NOMO-1 treated with dmso at 0.1 percent for 144 hours (cell line): Measurements from ENCODE around the gene FAM174C.

Source experiments
- DNase-seq: peaks from one replicate; lab custom pipeline; 2025; ENCODE audit not compliant: unreplicated experiment; lab: John Stamatoyannopoulos, UW

The FAM174C gene

DNA sequence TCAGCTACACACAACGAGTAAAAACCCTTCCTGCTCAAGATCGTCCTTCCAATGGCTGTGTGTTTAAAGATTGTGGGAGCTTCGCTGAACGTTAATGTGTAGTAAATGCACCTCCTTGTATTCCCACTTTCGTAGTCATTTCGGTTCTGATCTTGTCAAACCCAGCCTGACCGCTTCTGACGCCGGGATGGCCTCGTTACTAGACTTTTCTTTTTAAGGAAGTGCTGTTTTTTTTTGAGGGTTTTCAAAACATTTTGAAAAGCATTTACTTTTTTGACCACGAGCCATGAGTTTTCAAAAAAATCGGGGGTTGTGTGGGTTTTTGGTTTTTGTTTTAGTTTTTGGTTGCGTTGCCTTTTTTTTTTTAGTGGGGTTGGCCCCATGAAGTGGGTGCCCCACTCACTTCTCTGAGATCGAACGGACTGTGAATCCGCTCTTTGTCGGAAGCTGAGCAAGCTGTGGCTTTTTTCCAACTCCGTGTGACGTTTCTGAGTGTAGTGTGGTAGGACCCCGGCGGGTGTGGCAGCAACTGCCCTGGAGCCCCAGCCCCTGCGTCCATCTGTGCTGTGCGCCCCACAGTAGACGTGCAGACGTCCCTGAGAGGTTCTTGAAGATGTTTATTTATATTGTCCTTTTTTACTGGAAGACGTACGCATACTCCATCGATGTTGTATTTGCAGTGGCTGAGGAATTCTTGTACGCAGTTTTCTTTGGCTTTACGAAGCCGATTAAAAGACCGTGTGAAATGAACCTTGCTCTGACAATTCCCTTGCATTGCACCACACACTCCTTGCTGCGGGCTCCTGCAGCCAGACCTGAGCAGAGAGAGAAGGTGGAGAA, 2.7 kb upstream of the FAM174C start:
- no peak for DNase-seq

DNA sequence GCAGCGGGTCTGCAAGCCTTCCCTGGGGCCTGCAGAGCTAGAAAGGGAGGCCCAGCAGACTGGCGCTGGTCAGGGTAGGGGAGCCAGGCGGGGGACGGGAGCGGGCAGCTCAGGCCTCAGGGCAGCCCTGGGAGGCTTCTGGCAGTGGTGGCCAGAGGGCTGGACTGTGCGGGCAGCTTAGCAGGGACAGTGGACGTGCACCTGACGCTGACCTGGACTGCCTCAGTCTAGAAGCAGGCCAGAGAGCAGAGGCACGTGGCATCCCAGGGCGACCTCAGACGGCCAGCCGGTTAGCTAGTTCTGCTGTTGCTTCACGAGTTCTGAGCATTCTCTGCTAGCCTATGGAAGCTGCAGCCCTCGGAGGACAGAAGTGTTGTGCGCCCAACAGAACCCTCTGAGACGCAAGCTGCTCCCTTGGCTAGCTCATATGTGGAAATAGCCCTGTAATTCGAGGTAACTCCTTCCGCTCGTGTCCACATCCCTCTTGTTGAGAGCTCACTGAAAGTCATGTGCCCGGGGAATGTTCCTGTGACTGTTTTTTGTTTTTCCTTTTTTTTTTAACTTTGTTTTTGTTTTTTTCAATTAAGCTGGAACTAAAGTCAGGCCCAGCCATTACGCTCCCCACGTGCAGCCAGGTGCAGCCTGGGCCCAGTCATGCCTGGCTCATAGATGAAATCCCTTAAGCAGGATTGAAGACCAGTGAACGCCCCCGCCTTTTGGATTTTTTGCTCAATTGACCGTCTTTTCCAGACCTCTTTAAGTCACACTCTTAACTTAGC, 1.9 kb upstream of the FAM174C start:
- no peak for DNase-seq

DNA sequence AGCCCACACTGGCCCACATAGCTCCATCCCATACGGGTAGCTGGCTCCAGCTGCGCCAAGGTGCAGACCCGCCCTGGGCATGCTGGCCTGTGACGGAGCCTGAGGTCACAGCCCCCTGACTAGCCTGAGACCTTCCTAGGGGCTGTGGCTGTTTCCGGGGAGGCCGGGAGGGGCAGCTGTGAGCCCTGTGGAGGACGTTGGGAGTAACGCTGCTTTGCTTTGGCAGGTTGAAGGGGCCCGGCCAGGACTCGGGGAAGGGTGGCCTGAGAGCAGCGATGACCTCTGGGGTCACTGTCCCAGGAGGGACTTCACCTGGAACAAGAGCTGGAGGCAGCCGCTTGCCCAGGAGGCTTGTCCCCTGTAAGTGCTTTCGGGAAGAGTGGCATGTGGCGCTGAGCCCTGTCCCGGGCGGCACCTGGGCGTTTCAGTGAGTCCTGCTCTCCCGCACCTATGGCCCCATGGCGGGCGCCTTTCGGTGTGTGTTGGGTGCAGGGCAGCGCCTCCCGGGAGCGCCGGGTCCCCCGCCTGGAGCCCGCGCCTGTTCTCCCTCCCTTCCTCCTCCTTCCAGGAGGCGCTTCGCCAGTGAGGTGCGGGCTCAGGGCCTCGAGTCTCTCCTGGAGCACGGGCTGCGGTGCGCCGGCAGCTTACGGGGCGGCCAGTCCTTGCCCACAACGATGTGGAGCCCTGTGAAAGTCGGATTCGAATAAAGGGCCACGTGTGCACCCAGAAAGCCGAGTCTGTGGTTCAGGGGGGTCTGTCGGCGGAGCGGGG, 1.1 kb upstream of the FAM174C start:
- DNase-seq, result no peak

DNA sequence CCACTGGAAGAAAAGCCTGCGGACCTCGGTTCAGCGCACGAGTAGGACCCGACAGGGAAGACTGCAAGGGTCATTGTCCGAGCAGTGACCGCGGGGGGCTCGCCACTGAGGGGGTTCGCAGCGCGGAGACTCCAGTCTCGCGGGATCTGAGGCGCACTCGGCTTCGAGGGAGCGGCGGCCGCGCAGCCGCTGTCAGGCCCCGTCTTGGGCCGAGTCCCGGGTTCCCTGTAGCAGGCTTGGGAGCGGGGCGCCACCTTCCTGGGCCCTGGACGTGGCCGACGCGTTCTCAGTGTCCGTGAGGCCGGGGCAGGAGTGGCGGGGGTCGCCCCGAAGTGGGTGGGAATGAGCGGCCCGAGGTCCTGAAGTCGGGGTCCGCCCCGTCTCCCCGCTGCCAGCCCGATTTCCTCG, 474 bp upstream of the FAM174C start:
- DNase-seq, result no peak

DNA sequence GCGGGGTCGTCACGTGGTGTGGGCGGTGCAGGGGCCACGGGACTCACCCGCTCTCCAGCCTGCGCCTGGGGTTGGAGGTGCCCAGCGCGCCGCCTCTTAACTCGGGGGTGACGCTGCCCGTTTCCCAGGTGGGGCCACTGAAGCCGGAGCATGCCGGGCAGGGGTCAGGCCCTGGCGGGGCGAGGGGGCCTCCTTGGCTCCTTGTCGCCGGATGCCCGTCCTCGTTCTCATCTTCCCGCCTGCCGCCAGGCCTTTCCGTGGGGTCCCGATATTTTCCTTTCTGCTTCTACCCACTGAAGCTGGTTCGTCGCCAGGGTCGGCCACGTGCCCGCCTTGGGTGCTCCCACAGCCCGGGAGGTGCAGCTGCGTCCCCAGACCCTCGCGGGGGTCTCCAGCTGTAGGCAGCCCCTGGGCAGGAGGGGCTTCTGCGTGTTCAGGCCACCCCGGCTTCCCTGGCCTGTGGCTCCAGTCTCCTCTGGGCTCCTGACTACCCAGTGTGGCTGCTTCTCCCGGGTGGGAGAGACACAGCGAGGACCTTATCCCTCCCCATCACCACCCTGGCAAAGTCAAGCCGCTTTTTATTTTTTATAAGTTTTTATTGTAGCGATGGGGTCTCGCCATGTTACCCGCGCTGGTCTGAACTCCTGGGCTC, 772 bp downstream of the FAM174C start:
- no peak for DNase-seq

DNA sequence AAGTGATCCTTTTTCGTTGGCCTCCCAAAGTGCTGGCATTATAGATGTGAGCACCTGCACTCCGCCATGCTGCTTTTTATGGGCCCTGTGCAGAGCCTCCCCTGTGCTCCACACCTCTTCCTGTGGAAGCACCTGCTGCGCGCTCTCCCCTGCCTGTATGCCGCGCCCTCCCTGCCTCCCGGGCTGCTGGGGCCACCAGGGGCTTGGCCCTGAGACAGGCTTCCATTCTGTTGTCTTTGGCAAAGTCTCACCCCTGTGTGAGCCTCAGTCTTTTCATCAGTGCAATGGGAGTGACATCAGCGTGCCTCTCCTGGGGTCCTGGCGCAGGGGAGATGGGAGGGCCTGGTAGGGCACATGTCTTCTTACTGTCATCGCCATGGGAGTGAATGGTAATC, 1.3 kb downstream of the FAM174C start:
- DNase-seq, result no peak

DNA sequence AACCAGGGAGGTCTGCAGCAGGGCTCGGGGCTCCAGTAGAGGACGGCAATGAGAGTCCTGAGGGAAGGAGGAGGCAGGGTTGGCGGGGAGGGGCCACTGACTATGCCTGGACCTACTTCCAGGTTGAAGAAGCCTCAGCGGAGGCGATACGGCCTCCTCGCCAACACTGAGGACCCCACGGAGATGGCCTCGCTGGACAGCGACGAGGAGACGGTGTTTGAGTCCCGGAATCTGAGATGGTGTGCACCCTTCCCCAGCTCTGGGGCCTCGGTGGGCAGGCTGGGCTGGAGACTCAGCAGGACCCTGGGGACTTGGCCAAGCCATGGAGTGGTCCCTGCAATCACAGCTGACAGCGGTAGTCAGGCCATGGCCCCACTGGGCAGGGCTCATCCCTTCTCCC, 1.7 kb downstream of the FAM174C start:
- DNase-seq, result no peak

DNA sequence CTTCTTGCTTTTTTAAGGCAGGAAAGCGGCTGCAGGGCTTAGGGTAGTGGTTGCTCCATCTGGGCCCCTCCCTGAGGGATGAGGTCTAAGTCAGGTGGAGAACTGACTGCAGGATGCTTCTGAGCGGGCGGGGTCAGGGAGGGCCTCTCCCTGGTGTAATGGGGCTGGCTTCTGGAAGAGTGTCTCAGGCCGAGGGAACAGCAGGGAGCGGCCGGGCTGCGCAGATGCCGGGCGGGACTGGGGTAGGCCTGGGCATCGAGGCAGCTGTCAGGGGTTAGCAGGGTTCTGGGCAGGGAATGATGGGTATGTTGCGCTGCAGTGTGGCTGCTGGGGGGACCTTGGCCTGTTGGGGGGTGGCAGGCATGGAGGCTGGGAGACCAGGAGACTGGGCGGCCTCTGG, 2.7 kb downstream of the FAM174C start:
- DNase-seq, result no peak

DNA sequence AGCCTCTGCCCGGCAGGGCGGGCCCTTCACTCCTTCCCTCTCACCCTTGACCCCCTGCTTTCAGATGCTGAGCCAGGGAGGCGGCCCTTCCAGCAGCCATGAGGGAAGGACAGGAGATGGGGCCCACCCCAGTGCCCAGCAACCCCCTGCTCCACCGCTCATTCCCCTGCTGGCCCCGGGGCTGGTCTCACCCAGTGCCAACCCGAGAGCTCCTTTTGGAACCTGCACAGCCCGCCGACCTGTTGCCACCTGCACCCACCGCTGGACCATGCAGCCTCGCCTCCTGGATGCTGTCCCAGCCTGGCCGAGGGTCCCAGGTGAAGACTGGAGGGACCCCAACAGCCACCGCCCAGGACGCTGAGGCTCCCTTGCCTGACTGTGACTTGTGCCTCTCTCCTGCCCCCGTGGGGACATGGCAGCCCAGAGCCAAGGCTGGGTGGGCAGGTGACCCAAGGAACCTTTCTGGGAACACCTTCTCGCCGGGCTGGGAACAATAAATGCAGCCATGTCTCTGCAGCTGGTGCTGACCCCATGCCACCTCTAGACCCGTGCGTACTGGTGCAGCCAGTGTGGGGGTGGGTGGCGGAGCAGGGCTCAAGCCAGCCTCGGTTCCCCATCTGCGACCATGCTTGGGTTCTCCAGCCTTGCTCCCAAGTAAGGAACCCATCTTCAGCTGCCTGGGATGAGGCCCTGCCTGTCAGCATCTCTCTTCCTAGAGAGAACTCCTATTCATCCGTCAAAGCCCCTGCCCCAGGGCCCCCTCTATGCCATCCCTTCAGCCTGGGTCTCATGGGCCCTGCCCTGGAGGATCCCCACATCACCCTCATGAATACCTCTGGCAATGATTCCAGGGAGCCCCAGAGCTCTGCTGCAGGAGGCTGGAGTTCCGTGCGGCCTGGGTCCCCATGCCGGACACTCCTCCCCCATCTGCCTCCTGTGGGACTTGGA, 3.7 kb downstream of the FAM174C start:
- DNase-seq, result no peak

DNA sequence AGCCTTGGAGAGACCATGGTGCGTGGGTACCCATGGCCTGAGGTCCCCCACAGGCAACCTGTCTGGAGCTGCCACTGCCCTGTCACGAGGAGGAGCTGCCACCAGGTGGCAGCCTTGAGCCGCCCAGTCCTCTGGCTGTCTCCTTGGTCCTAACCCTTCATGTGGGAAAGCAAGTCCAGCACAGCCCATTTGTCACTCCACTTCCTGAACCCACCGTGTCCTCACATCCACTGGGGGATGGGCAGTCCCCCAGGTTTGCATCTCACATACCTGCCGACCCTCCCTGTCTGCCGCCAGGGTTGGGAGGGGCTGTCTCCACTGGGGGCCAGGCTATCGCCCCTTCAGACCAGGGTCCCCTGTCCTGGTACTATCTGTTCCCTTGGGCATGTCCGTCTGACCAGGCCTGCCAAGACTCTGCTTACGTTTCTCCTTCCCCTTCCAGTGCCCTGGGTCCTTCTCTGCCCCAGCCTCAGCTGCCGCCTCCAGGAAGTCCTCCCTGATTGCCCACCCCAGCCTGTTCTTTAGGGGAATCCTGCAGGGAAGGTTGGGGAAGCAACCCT, 4.5 kb downstream of the FAM174C start:
- DNase-seq, result peak; percentile 50

DNA sequence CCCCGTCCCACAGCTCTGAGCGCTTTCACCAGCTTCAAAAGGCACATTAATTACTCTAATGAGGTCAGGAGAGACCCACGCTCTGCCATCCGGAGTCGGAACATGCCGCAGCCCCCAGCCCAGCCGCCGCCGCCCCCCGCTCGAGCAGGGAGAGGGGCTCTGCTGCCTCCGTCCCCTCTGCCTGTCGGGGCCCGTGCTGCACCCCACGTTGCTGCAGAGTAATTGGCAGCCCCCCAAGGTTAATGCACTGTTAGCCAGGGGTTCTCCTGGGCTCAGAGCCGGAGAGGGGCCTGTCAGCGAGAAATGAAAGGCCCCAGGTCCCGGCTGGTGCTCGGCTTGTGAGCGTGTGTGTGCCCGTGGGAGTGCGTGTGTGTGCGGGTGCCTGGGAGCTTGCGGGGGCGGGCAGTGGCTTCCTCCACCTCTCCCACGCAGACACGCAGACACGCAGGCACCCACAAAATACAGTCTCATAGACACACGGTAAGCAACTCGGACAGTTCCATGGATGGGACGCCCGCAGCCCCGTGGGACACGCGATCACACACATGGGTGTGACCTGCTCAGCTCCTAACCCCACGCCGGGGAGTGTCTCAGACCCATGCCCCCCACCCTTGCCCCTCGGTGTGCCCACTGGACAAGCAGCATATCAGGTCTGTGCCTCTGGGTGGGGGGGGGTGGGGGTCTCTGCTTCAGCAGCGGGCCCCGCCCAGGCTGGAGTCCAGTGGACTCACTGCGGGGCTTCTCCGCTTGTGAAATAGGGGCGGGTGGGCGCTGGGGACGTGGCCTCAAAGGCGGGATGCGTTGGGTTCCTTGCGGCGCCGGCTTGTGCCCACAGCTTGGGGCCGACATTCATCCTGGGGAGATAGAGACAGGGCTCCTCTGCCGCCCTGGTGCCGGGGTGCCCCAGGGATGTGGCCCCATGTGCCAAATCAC, 5.6 kb downstream of the FAM174C start:
- DNase-seq, result no peak

DNA sequence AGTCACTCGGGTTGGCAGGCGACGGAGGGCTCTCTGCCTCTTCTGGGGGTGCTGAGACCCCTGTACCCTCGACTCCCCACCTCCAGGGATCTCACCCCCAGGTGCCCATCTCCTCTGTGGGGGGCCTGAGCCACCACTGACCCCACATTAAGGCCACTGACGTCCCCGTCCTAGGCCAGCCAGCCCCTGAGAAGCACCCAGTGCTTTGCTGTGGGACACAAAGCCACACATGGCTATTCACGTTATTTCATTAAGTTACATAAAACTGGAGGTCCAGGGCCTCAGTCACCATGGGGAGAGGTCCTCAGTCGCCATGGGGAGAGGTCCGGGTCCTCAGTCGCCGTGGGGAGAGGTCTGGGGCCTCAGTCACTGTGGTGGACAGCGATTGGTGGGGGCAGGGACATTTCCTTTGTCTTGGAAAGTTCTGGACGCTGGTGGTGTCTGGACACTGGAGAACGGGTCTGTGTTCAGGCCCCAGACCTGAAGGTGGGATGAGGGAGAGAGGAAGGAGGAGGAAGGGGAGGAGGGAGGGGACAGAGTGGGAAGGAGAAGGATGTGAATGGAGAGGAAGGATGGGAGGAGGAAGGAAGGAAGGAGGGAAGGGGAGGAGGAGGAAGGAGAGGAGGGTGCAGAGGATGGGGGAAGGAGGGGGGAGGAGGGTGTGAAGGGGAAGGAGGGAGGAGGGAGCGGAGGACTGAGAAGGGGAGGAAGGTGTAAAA, 6.4 kb downstream of the FAM174C start:
- no peak for DNase-seq

DNA sequence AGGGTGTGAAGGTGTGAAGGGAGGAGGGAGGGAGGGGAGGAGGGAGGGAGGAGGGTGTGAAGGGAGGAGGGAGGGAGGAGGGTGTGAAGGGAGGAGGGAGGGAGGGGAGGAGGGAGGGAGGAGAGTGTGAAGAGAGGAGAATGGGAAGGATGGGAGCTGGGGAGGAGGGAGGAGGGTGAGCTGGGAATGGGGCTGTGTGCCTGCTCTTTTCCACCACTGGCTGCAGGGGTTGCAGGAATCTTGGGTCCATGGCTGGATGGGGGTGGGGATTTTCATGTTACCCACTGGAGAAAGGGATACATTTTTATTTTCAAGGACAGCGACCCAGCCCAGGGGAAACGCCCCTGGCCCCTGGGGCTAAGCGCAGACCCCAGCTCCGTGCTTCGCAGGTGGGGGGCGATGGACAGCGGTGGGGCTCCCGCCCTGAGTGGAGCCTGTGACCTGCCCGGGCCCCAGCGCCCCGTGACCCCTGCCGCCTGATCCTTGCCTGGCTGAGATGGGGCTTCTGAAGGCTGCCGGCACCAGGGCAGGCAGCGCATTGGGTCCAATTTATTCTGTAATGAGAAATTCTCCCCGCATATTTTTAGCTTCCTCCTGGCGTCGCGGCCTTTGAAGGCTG, 7.4 kb downstream of the FAM174C start:
- DNase-seq, result no peak

DNA sequence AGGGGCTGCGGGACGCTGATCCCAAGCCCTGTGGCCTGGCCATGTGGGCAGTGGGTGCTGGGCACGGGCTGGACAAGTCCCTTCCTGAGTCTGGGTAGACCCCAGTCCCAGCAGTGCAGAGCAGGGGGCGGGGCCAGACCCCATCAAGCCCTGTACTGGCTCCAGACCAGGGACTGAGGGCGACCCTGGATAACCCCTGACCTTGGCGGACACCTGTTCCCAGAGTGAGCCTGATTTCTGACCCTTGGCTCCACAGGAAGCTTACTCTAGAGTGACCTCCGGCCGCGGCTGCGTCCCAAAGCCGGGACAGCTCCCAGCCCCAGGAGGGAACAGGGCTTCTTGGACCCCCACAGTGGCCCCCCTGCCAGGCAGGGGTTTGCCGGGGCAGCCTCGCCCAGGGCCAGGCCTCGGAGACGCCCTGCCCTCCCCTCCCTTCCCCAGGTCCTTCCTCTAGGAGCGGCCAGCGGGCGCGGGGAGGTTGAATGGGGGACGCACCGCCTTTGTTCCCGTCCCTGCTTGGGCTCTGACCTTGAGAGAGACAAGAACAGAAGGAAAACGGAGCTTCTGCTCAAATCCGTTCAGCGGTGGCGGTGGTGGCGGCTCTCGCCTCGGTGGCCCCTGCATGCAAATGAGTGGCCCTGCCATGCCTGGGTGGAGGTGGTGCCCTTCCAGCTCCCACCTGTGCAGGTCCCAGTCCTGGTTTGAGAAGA, 8.0 kb downstream of the FAM174C start:
- no peak for DNase-seq

DNA sequence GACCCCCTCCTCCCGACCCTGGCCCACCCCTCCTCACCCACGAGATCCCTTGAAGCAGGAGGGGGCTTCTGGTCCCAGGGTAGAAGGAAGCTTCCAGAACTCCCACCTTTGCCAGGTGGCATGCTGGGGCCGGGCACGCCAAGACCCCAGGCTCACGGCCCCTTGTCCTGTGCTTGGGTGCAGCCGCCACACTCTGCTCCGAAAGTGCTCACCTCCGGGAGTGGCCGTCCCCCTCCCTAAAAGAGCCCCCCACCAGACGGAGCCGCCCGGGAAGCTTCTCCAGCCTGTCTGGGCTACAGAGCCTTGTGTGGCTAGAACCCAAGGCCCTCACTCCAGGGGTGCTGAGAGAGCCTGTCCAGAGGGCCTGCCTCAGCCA, 8.6 kb downstream of the FAM174C start:
- DNase-seq, result no peak

DNA sequence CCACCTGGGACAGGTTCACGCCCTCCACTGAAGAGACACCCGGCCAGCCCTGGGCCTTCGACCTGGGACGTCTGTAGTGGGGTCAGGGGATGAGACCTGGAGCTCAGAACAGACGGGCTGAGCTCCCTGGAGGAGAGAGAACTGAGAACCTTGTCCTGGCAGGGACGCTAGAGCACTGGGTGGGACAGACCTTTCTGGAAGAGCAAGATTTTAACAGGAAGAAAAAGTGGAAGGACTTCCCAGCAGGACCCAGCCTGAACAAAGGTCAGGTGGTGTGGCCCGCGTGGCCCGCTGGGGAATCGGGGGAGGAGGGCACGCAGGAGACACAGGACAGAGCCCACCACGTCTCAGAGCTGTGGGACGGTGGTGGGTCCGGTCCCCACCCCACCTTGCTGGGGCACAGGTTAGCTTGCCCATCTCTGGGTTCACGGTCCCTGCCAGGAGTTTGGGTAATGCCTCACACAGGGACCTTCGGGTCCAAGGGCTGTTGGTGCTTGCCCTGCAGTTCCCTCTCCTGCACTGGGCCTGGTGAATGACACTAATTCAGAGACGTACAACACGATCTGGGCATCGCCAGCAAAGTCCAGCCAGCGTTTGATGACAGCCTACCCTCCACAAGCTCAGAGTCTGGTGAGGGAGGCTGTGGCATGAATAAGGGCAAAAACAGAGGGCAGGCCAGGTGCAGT, 9.1 kb downstream of the FAM174C start:
- no peak for DNase-seq
